Stimulated activated memory B cell treated with anti-CD40 and anti-IgM and Interleukin-4, amounts not matched to agents 10 μg/mL and 1 μg/mL and 100 μg/mL, for 72 hours (primary cell): Measurements from ENCODE around the gene LCE2D.
A peak's percentile ranks its signal among the peaks of the same experiment; 100 is the strongest.
"Not testable (repeated sequence)": the region's sequence is repeated elsewhere in the genome, so short reads cannot be mapped to it uniquely, and the experiment has no call there.

Experiments
- ATAC-seq: fragments of 150-1000 bp; cut with Tn5 transposase; 2 replicates; pipeline ENCODE4 v1.10.0; 2021
- H3K27ac Mint-ChIP-seq: one replicate; pipeline ENCODE4 v1.8.0; 2022; ENCODE audit warnings: mild to moderate bottlenecking, mixed read lengths
- H3K27me3 Mint-ChIP-seq: one replicate; pipeline ENCODE4 v1.8.0; 2022; ENCODE audit warnings: mixed read lengths
- H3K36me3 Mint-ChIP-seq: one replicate; pipeline ENCODE4 v1.8.0; 2022; ENCODE audit warnings: mixed read lengths
- H3K4me1 Mint-ChIP-seq: one replicate; pipeline ENCODE4 v1.8.0; 2022; ENCODE audit warnings: mixed read lengths
- H3K4me3 Mint-ChIP-seq: one replicate; pipeline ENCODE4 v1.8.0; 2022; ENCODE audit warnings: mild to moderate bottlenecking, moderate library complexity, mixed read lengths
- H3K9me3 Mint-ChIP-seq: one replicate; pipeline ENCODE4 v1.8.0; 2022; ENCODE audit warnings: mixed read lengths

The LCE2D gene, protein sequence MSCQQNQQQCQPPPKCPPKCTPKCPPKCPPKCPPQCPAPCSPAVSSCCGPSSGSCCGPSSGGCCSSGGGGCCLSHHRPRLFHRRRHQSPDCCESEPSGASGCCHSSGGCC

GRCh38 chr1:152663098-152663497 lies at the start of gene LCE2D:
Gene LCE2D, plus strand, starts transcription at chr1:152663380. Its CDS starts 726 bp downstream, at chr1:152664106.
- no peak within 1 kb of the TSS for H3K4me3 Mint-ChIP-seq
- H3K36me3 Mint-ChIP-seq, result no peaks in the 10 kb centered on the region
- H3K27me3 Mint-ChIP-seq, result peaks cover 27% of the 10 kb centered on the region
- H3K27ac Mint-ChIP-seq, result no peak within 1 kb of the TSS
- no peaks in the 10 kb centered on the region for H3K9me3 Mint-ChIP-seq
- ATAC-seq, result no peak
- H3K4me1 Mint-ChIP-seq, result no peaks in the 10 kb centered on the region

DNA sequence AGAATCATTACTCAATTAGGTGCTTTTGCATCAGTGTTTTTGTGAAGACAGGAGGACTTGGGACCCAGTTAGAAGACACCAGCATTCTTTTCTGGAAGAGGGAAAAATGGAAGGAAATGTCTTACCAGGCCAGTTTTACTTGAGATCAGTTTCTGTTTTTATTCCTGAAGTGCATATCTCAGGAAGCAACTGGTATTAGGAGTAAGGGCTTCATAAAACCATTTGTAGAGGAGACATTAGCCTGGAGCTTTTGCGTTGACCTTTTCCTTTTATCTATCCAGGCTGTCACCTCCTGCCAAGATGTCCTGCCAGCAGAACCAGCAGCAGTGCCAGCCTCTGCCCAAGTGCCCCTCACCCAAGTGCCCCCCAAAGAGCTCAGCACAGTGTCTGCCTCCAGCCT lies 49.7 kb upstream of the LCE2D start, which contains the start of gene LCE3B:
LCE3B (plus strand) TSS at position 301 of the 400 bp plus-strand sequence; CDS start at position 301, 0 bp downstream.
- no peak within 1 kb of the TSS for H3K4me3 Mint-ChIP-seq
- ATAC-seq, result no peak
- peaks cover 5% of the 10 kb centered on the region for H3K9me3 Mint-ChIP-seq
- no peak within 1 kb of the TSS for H3K27ac Mint-ChIP-seq
- H3K36me3 Mint-ChIP-seq, result no peaks in the 10 kb centered on the region
- H3K4me1 Mint-ChIP-seq, result no peaks in the 10 kb centered on the region
- peaks cover 10% of the 10 kb centered on the region for H3K27me3 Mint-ChIP-seq

DNA sequence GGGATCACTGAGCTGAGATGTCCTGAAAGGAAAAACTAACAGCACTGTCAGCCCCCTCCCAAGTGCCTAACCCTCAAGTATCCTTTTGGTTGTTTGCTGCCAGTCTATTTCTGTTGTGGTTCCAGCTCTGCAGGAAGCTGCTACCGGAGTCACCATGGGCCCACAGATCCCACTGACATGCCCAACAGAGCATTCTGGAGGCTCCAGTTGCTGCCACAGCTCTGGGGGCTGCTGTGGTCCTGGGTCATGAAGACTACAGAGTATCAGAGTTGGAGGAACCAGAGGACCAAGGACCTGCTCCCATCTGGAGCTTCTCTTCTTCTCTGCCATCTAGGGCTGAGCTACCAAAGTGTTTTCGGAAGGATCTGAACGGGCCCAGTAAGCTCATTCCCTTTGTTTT lies 41.2 kb upstream of the LCE2D start:
- Mint-ChIP-seq H3K4me1 (no peaks in the 10 kb centered on the region), H3K36me3 (no peaks in the 10 kb centered on the region), H3K9me3 (peaks cover 17% of the 10 kb centered on the region), H3K4me3 (no peak overlapping the region), H3K27ac (no peak overlapping the region), H3K27me3 (peaks cover 33% of the 10 kb centered on the region)
- no peak for ATAC-seq

DNA sequence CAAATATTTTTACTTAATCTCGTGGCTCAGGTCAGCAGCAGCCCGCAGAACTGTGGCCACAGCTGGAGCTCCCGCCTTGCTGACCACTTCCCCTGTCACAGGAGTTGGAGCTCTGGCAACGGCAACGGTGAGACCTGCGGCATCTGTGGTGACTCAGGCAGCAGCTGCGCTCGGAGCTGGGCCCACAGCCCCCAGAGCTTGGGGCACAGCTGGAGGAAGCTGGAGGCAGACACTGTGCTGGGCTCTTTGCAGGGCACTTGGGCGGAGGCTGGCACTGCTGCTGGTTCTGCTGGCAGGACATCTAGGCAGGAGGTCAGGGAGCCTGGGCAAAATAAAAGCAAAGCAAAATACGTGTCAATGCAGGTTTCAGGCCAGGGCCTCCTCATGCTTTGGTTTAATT lies 40.4 kb upstream of the LCE2D start, which contains the start of gene LCE3A:
LCE3A (minus strand) TSS at position 301 of the 400 bp plus-strand sequence; CDS start at position 301, 0 bp downstream.
- no peak within 1 kb of the TSS for H3K4me3 Mint-ChIP-seq
- peaks cover 14% of the 10 kb centered on the region for H3K9me3 Mint-ChIP-seq
- H3K27me3 Mint-ChIP-seq, result peaks cover 37% of the 10 kb centered on the region
- ATAC-seq, result no peak
- H3K4me1 Mint-ChIP-seq, result no peaks in the 10 kb centered on the region
- no peak within 1 kb of the TSS for H3K27ac Mint-ChIP-seq
- no peaks in the 10 kb centered on the region for H3K36me3 Mint-ChIP-seq

DNA sequence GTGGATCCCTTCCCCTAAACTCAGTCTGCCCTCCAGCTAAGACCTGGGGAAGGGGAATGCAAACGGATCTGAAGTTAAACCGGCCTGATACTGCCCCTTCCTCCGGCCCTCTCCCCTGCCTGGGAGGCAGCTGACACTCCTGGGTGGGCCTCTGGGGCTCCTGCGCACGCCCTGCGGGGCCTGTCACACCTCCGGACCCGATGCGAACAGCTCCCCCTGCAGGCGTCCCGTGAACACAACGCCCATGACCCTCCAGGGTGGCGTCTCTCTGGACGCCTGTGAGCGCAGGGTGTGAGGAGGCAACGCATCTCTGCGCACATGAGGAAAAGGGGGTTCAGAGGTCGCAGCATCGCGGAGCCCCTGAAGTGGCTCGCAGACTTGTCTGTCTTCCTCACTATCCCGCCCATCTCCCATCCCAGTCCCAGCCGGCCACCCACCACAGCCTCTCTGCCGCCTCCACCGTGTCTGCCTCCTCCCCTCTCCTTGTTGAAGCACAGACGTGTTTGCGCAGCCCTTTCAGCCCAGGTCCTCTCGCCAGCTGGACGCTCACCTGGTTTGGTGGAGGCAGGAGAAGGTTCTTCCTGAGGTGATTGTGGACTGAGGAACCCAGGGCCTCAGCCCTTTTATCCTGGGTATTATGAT lies 39.9 kb upstream of the LCE2D start:
- H3K4me3 Mint-ChIP-seq, result no peak overlapping the region
- H3K36me3 Mint-ChIP-seq, result no peaks in the 10 kb centered on the region
- H3K27me3 Mint-ChIP-seq, result peaks cover 42% of the 10 kb centered on the region
- no peak overlapping the region for H3K27ac Mint-ChIP-seq
- H3K4me1 Mint-ChIP-seq, result no peaks in the 10 kb centered on the region
- peak; percentile 28 for ATAC-seq
- peaks cover 14% of the 10 kb centered on the region for H3K9me3 Mint-ChIP-seq

DNA sequence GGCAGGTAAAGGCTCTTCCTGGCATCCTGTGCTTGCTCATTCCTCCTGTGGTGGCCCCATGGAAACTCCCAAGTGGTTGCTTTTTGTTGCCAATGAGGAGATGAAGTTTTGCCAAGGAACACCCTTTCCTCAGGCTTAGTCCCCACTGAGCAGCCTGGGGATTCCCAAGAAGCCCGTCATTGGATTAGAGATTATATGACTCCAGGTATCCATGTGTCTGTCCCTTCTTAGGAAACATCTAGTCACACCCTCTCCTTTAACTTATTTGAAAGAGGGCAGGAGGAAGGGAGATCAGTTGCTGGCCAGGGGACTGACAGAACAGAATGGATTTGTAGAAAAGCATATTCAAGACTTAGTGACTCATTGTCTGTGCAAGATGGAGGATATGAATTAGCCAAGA lies 36.4 kb upstream of the LCE2D start:
- ATAC-seq, result no peak
- no peaks in the 10 kb centered on the region for H3K4me1 Mint-ChIP-seq
- no peak overlapping the region for H3K27ac Mint-ChIP-seq
- no peaks in the 10 kb centered on the region for H3K36me3 Mint-ChIP-seq
- peaks cover 66% of the 10 kb centered on the region for H3K27me3 Mint-ChIP-seq
- H3K9me3 Mint-ChIP-seq, result no peaks in the 10 kb centered on the region
- no peak overlapping the region for H3K4me3 Mint-ChIP-seq

GRCh38 chr1:152630596-152630995 lies 32.6 kb upstream of the LCE2D start:
- Mint-ChIP-seq H3K27ac (no peak overlapping the region), H3K4me1 (no peaks in the 10 kb centered on the region), H3K27me3 (peaks cover 59% of the 10 kb centered on the region), H3K4me3 (no peak overlapping the region), H3K9me3 (peaks cover 7% of the 10 kb centered on the region), H3K36me3 (no peaks in the 10 kb centered on the region)
- ATAC-seq, result no peak

DNA sequence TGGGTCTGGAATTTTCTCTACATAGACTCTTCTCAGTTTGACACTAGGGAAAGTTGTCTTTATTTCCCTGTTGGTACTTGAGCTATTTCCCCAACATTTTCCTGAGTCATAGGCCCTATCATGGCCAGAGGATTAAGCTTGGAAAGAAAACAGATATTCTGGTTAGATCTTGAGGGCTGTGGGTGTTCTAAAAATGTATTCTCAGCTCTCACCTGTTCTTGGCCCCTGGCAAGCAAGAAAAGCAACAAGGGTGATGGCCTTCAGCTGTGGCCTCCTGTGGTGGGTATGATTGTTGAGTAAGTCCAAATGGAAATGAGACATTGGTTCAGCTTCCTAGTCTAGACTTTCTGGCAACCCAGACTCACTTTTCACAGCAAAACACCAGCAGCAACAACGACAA lies 22.8 kb upstream of the LCE2D start:
- Mint-ChIP-seq H3K4me1 (no peaks in the 10 kb centered on the region), H3K9me3 (peaks cover 8% of the 10 kb centered on the region), H3K4me3 (no peak overlapping the region), H3K36me3 (no peaks in the 10 kb centered on the region), H3K27me3 (peaks cover 14% of the 10 kb centered on the region), H3K27ac (no peak overlapping the region)
- ATAC-seq, result no peak

GRCh38 chr1:152643945-152644344 lies 19.2 kb upstream of the LCE2D start:
- H3K4me3 Mint-ChIP-seq, result no peak overlapping the region
- H3K9me3 Mint-ChIP-seq, result peaks cover 6% of the 10 kb centered on the region
- no peak for ATAC-seq
- H3K27ac Mint-ChIP-seq, result no peak overlapping the region
- H3K36me3 Mint-ChIP-seq, result no peaks in the 10 kb centered on the region
- peaks cover 43% of the 10 kb centered on the region for H3K27me3 Mint-ChIP-seq
- no peaks in the 10 kb centered on the region for H3K4me1 Mint-ChIP-seq

- Mint-ChIP-seq H3K4me1 (no peaks in the 10 kb centered on the region), H3K36me3 (no peaks in the 10 kb centered on the region), H3K27ac (no peak overlapping the region), H3K9me3 (no peaks in the 10 kb centered on the region), H3K27me3 (peaks cover 55% of the 10 kb centered on the region), H3K4me3 (no peak overlapping the region)
- no peak for ATAC-seq
Observed at GRCh38 chr1:152645146-152645545, 18.0 kb upstream of the LCE2D start.

DNA sequence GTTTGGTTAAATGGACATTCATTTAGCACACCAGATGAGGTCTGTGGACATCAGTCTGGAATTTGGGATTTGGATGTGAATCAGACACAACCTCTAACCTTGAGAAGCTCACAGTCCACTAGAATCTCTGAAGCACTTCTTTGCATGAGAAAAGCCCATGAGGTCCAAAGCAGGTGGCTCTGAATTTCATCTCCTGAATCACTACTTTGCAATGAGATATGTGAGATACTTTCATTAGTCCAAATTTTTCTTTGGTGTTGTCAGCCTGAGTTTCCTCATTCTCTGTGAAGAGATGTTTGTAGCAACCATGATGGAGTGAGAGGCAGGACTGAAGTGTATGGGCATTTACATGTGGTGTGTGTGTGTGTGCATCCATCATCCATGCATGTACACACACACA lies 16.5 kb upstream of the LCE2D start:
- peaks cover 64% of the 10 kb centered on the region for H3K27me3 Mint-ChIP-seq
- no peaks in the 10 kb centered on the region for H3K4me1 Mint-ChIP-seq
- no peaks in the 10 kb centered on the region for H3K36me3 Mint-ChIP-seq
- no peak for ATAC-seq
- H3K9me3 Mint-ChIP-seq, result no peaks in the 10 kb centered on the region
- no peak overlapping the region for H3K27ac Mint-ChIP-seq
- H3K4me3 Mint-ChIP-seq, result no peak overlapping the region

DNA sequence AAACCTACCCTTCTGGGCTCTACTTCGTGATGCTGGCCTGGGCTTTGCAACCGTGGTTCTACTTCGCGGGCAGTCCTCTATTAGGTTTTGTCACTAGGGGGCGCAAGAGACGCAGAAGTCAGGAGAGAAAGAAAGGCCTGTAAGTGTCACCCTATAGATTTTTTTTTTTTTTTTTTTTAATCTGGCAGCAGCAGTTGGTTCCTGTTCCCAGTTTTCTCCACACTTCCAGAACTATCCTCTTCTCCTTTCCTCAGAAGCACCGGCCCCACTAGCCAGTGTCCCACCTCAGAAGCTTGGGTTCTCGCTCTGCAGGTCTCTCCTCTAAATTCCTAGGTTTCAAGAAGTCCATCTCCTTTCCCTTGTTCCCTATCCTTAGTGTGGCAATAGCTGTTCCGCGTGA lies 9.1 kb upstream of the LCE2D start:
- ATAC-seq, result no peak
- Mint-ChIP-seq H3K36me3 (no peaks in the 10 kb centered on the region), H3K27me3 (peaks cover 39% of the 10 kb centered on the region), H3K4me3 (no peak overlapping the region), H3K27ac (no peak overlapping the region), H3K4me1 (peaks cover 5% of the 10 kb centered on the region), H3K9me3 (no peaks in the 10 kb centered on the region)

- H3K4me3 Mint-ChIP-seq, result no peak overlapping the region
- H3K36me3 Mint-ChIP-seq, result no peaks in the 10 kb centered on the region
- no peak for ATAC-seq
- peaks cover 5% of the 10 kb centered on the region for H3K4me1 Mint-ChIP-seq
- no peak overlapping the region for H3K27ac Mint-ChIP-seq
- peaks cover 20% of the 10 kb centered on the region for H3K27me3 Mint-ChIP-seq
- H3K9me3 Mint-ChIP-seq, result no peaks in the 10 kb centered on the region
Observed at GRCh38 chr1:152656459-152656858, 6.7 kb upstream of the LCE2D start.

DNA sequence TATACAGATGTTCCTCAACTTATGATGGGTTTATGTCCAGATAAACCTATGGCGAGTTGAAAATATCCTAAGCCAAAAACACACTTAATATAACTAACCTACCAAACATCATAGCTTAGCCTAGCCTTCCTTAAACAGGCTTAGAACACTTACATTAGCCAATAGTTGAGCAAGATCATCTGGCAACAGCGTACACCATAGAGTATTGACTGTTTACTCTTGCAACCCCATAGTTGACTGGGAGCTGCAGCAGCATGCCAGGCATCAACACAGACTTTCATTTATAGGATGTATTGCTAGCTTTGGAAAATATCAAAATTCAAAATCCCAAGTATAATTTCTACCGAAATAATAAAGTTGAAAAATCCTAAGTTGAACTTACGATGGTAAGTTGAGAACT lies 5.5 kb upstream of the LCE2D start:
- ATAC-seq, result no peak
- no peaks in the 10 kb centered on the region for H3K9me3 Mint-ChIP-seq
- no peak overlapping the region for H3K27ac Mint-ChIP-seq
- H3K4me1 Mint-ChIP-seq, result peaks cover 5% of the 10 kb centered on the region
- H3K36me3 Mint-ChIP-seq, result no peaks in the 10 kb centered on the region
- H3K27me3 Mint-ChIP-seq, result peaks cover 15% of the 10 kb centered on the region
- H3K4me3 Mint-ChIP-seq, result no peak overlapping the region

DNA sequence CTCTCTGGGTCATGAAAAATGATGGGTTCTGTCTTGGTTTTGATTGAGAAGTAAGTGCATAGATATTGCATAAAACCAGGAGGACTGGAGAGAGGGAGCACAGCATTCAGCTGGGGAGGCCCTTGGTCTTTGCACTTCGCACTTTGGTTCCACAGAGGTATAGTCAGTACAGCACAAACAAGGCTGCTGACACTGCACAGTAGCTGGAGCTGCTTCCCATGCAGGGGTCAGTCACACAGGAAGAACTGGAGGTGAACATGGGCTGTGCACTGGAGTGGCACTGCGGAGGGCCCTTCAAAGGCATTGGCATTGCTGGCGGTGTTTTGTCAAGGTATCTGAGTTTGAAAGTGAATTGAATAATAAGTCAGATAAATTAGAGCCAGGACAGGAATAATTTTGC lies 4.5 kb upstream of the LCE2D start:
- peaks cover 19% of the 10 kb centered on the region for H3K27me3 Mint-ChIP-seq
- no peak overlapping the region for H3K4me3 Mint-ChIP-seq
- H3K4me1 Mint-ChIP-seq, result peaks cover 4% of the 10 kb centered on the region
- H3K36me3 Mint-ChIP-seq, result no peaks in the 10 kb centered on the region
- no peak for ATAC-seq
- H3K9me3 Mint-ChIP-seq, result no peaks in the 10 kb centered on the region
- no peak overlapping the region for H3K27ac Mint-ChIP-seq

GRCh38 chr1:152666171-152666570 lies 3.0 kb downstream of the LCE2D start:
- not testable (repeated sequence) for ATAC-seq, H3K36me3 Mint-ChIP-seq, H3K27ac Mint-ChIP-seq, H3K9me3 Mint-ChIP-seq, H3K4me3 Mint-ChIP-seq, H3K4me1 Mint-ChIP-seq
- peaks cover 48% of the 10 kb centered on the region for H3K27me3 Mint-ChIP-seq
